PC-9 (cell line): ENCODE data around the gene SRP19.

Experiments
- CTCF ChIP-seq: fragments of 200-600 bp; sonication (generic); conservative IDR thresholded peaks from 2 replicates; pipeline ENCODE4 v1.6.1; 2017; ENCODE audit warnings: mixed run types, antibody characterized with exemption, mild to moderate bottlenecking, moderate library complexity
- EZH2 ChIP-seq: fragments of 200-600 bp; sonication (generic); IDR thresholded peaks from 2 replicates; pipeline ENCODE4 v1.8.0; 2017; ENCODE audit warnings: antibody characterized with exemption, low read depth

- no peak for TF ChIP-seq CTCF
- TF ChIP-seq EZH2 = no peak
Measured at GRCh38 chr5:112902561-112902960, 41.5 kb downstream of the SRP19 start.
